Measurements from ENCODE around the gene RALBP1. TPM values are rescaled to one million over a fixed set of nuclear protein-coding genes. Genes with fewer than 3 reads are reported as not detected.

The RALBP1 gene
- total and polyA plus RNA-seq, 2 of the 8 experiments (the other 6 are each of a cell fraction or from before 2014, with no cell fraction given), result 40.3 to 67.8 TPM

- H3K36me3 ChIP-seq (ENCODE audit: control insufficient read depth in 2 of 4, insufficient read depth in 4 of 4, low read length in 3 of 4), result peaks cover 5 to 48% (median 27%) of the 10 kb centered on the region in 4 experiments
- H3K4ac ChIP-seq (replicated peaks; ENCODE audit: insufficient read length, low read depth, low read length), result no peak overlapping the region
- no peaks in the 10 kb centered on the region for H3K23me2 ChIP-seq (ENCODE audit: low read depth, low read length)
- no peak overlapping the region for H2BK120ac ChIP-seq (replicated peaks; ENCODE audit: low read depth, low read length)
- no peak overlapping the region for H3K27ac ChIP-seq (ENCODE audit: low read depth, low read length)
- H4K20me1 ChIP-seq (replicated peaks in 1 of 2; ENCODE audit: control insufficient read depth in 1 of 2, insufficient read depth in 2 of 2, low read length in 2 of 2), result no peaks in the 10 kb centered on the region
- no peak overlapping the region for H2AK5ac ChIP-seq (ENCODE audit: low read depth, low read length)
- FAIRE-seq (no peak), DNase-seq (ENCODE audit: low read depth in 1 of 2, low spot score in 2 of 2) (no peak)
- no peak overlapping the region for H4K5ac ChIP-seq (ENCODE audit: insufficient read length, low read depth, low read length)
- no peak overlapping the region for H2BK12ac ChIP-seq (ENCODE audit: low read depth, low read length)
- no peak overlapping the region for H2AFZ ChIP-seq (ENCODE audit: low read length)
- no peak for TF ChIP-seq MAX (IDR thresholded peaks at IDR 0.05)
- H3K9ac ChIP-seq (replicated peaks in 1 of 4; ENCODE audit: extremely low read depth in 1 of 4, low read depth in 3 of 4, low read length in 3 of 4), result no peak overlapping the region
- H2BK5ac ChIP-seq (ENCODE audit: low read depth, low read length), result no peak overlapping the region
- H4K8ac ChIP-seq (ENCODE audit: extremely low read depth, insufficient read depth, low read length), result no peak overlapping the region
- H3K14ac ChIP-seq (ENCODE audit: insufficient read length), result no peak overlapping the region
- H3K23ac ChIP-seq (ENCODE audit: insufficient read length), result no peak overlapping the region
- ChIA-PET POLR2A (ENCODE audit: partially characterized antibody) (interaction anchor here (0.7 kb wide), 1 partner anchor 40 kb away, joined by 3 read pairs; no protein-coding TSS in a partner anchor), CTCF (ENCODE audit: partially characterized antibody) (interaction anchor here (0.7 to 5.6 kb wide), 3 partner anchors 12 to 49 kb away, joined by 3 to 42 read pairs (median 3); no protein-coding TSS in a partner anchor)
- H3K4me3 ChIP-seq (ENCODE audit: extremely low read depth in 1 of 4, insufficient read depth in 2 of 4, low read depth in 3 of 4, low read length in 4 of 4), result no peak overlapping the region
- no peaks in the 10 kb centered on the region for H3K4me1 ChIP-seq (replicated peaks in 1 of 4; ENCODE audit: control insufficient read depth in 3 of 4, insufficient read depth in 4 of 4, low read length in 3 of 4)
- no peaks in the 10 kb centered on the region for H3K79me1 ChIP-seq (ENCODE audit: low read depth, low read length)
- H2BK15ac ChIP-seq (ENCODE audit: low read length), result no peak overlapping the region
- H3K27me3 ChIP-seq (replicated peaks in 1 of 4; ENCODE audit: control insufficient read depth in 3 of 4, extremely low read depth in 1 of 4, insufficient read depth in 3 of 4, low read length in 3 of 4), result peaks cover 0 to 1% (median 0%) of the 10 kb centered on the region in 4 experiments; a peak in 1 of 7 replicates
- no peak overlapping the region for H3K56ac ChIP-seq (replicated peaks; ENCODE audit: insufficient read length, low read depth, low read length)
- WGBS, 2 experiments (ENCODE audit: extremely low coverage in 1 of 2, insufficient coverage in 1 of 2, insufficient read length in 1 of 2, insufficient replicate concordance in 2 of 2, low coverage in 1 of 2, low lambda C conversion rate in 2 of 2, missing lambda C conversion rate in 1 of 2), result 94% methylated on average over 4 of the region's 4 CpGs; no CpG with 5 or more reads in 1 of the 2 experiments
- H3K4me2 ChIP-seq (ENCODE audit: insufficient read depth in 1 of 2, low read depth in 2 of 2, low read length in 2 of 2), result no peak overlapping the region
- no peak overlapping the region for H4K91ac ChIP-seq (replicated peaks; ENCODE audit: insufficient read length, low read length)
- H3K18ac ChIP-seq (ENCODE audit: extremely low read depth, low read length), result no peak overlapping the region
- no peaks in the 10 kb centered on the region for H3K9me3 ChIP-seq (ENCODE audit: insufficient read depth in 2 of 2, low read depth in 1 of 2, low read length in 1 of 2)
- no peaks in the 10 kb centered on the region for H3K79me2 ChIP-seq (ENCODE audit: control insufficient read depth in 1 of 2, insufficient read depth in 2 of 2, low read length in 2 of 2)
- H2BK20ac ChIP-seq (ENCODE audit: low read length), result no peak overlapping the region
Measured at GRCh38 chr18:9562584-9562983, 87.3 kb downstream of the RALBP1 start.

All from H1 (cell line).